Measurements from ENCODE around the gene FBXW7. TPM values are rescaled to one million over a fixed set of nuclear protein-coding genes. Genes with fewer than 3 reads are reported as not detected.

Gene FBXW7
- total and polyA plus RNA-seq, 2 of the 8 experiments (the other 6 are each of a cell fraction or from before 2014, with no cell fraction given): 6.0 to 26.7 TPM

DNA sequence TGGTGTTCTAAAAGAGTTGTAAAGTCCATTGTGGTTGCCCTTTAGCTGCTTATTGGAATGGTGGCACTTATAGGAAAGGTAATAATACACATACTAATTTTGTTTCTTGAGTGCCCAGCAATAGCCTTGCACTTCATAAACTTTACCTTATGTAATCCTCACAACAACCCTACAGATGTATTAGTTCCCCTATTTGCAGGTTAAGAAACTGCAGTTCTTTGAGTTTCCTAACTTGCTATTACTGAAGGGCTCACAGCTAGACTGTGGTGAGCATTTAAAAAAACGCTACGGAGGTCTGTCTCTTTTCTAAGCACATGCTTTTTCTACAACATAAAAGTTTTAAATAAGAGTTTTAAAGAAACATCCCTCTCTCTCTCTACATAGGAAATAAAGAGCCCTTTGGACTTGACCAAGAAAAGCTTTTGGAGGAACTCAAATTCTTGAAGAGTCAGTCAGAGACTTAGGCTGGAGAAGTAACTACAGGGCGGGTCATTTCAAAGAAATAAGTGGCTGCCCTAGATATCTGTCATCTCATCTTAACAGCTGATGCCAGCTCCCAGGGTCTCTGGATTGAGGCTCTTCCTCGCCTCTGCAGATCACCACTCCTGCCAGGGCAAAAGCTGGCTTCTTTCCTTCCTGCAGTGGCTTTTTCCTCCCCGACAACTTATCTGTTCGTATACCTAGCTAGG, 42.0 kb upstream of the FBXW7 start:
- Histone ChIP-seq H3K14ac (ENCODE audit: insufficient read length) (no peak overlapping the region), H4K20me1 (replicated peaks in 1 of 2; ENCODE audit: control insufficient read depth in 1 of 2, insufficient read depth in 2 of 2, low read length in 2 of 2) (no peaks in the 10 kb centered on the region), H3K9me3 (ENCODE audit: insufficient read depth in 2 of 2, low read depth in 1 of 2, low read length in 1 of 2) (no peaks in the 10 kb centered on the region), H3K36me3 (ENCODE audit: control insufficient read depth in 2 of 4, insufficient read depth in 4 of 4, low read length in 3 of 4) (no peaks in the 10 kb centered on the region), H2BK15ac (ENCODE audit: low read length) (no peak overlapping the region), H3K79me1 (ENCODE audit: low read depth, low read length) (no peaks in the 10 kb centered on the region), H2BK120ac (replicated peaks; ENCODE audit: low read depth, low read length) (no peak overlapping the region), H4K5ac (ENCODE audit: insufficient read length, low read depth, low read length) (no peak overlapping the region), H3K23ac (ENCODE audit: insufficient read length) (no peak overlapping the region), H2BK20ac (ENCODE audit: low read length) (no peak overlapping the region), H4K8ac (ENCODE audit: extremely low read depth, insufficient read depth, low read length) (no peak overlapping the region), H3K79me2 (ENCODE audit: control insufficient read depth in 1 of 2, insufficient read depth in 2 of 2, low read length in 2 of 2) (no peaks in the 10 kb centered on the region), H2AK5ac (ENCODE audit: low read depth, low read length) (no peak overlapping the region), H2AFZ (ENCODE audit: low read length) (0 out of 2 replicates have a peak overlapping the region, but pooled peaks have one; percentile 26), H3K4me3 (ENCODE audit: extremely low read depth in 1 of 4, insufficient read depth in 2 of 4, low read depth in 3 of 4, low read length in 4 of 4) (no peak overlapping the region), H2BK12ac (ENCODE audit: low read depth, low read length) (no peak overlapping the region), H3K4me1 (replicated peaks in 1 of 4; ENCODE audit: control insufficient read depth in 3 of 4, insufficient read depth in 4 of 4, low read length in 3 of 4) (no peaks in the 10 kb centered on the region), H3K27me3 (replicated peaks in 1 of 4; ENCODE audit: control insufficient read depth in 3 of 4, extremely low read depth in 1 of 4, insufficient read depth in 3 of 4, low read length in 3 of 4) (no peaks in the 10 kb centered on the region), H3K18ac (ENCODE audit: extremely low read depth, low read length) (no peak overlapping the region), H3K4me2 (ENCODE audit: insufficient read depth in 1 of 2, low read depth in 2 of 2, low read length in 2 of 2) (no peak overlapping the region), H3K9ac (replicated peaks in 1 of 4; ENCODE audit: extremely low read depth in 1 of 4, low read depth in 3 of 4, low read length in 3 of 4) (no peak overlapping the region), H3K23me2 (ENCODE audit: low read depth, low read length) (no peaks in the 10 kb centered on the region), H3K27ac (ENCODE audit: low read depth, low read length) (no peak overlapping the region), H3K4ac (replicated peaks; ENCODE audit: insufficient read length, low read depth, low read length) (no peak overlapping the region), H4K91ac (replicated peaks; ENCODE audit: insufficient read length, low read length) (no peak overlapping the region), H3K56ac (replicated peaks; ENCODE audit: insufficient read length, low read depth, low read length) (no peak overlapping the region), H2BK5ac (ENCODE audit: low read depth, low read length) (no peak overlapping the region)
- WGBS, 2 experiments (ENCODE audit: extremely low coverage in 1 of 2, insufficient coverage in 1 of 2, insufficient read length in 1 of 2, insufficient replicate concordance in 2 of 2, low coverage in 1 of 2, low lambda C conversion rate in 2 of 2, missing lambda C conversion rate in 1 of 2): 82% methylated on average over 6 of the region's 6 CpGs; no CpG with 5 or more reads in 1 of the 2 experiments
- ChIA-PET POLR2A (ENCODE audit: partially characterized antibody) (no interaction called here), CTCF (ENCODE audit: partially characterized antibody) (interaction anchor here (0.7 to 4.3 kb wide), 16 partner anchors 10 to 201 kb away, joined by 3 to 23 read pairs (median 5); partner anchors contain the start of gene TIGD4)
- DNase-seq (ENCODE audit: low read depth in 1 of 2, low spot score in 2 of 2) (no peak), FAIRE-seq (no peak)
- TF ChIP-seq BACH1 (IDR thresholded peaks at IDR 0.05; ENCODE audit: low read length) (no peak), JUN (IDR thresholded peaks at IDR 0.05; ENCODE audit: low read depth, low read length) (no peak), MAFK (IDR thresholded peaks at IDR 0.05; ENCODE audit: low read depth, low read length) (no peak), ZNF274 (IDR thresholded peaks at IDR 0.05; ENCODE audit: borderline replicate concordance, extremely low read depth, low read length) (no peak), CHD1 (IDR thresholded peaks at IDR 0.05; ENCODE audit: low read depth, low read length) (no peak), RFX5 (IDR thresholded peaks at IDR 0.05; ENCODE audit: borderline replicate concordance, low read depth, low read length) (no peak), YY1 (IDR thresholded peaks at IDR 0.05; ENCODE audit: low read depth, low read length) (no peak), POU5F1 (IDR thresholded peaks at IDR 0.05; ENCODE audit: low read depth, low read length) (no peak), JUND (IDR thresholded peaks at IDR 0.05; ENCODE audit: low read length) (no peak), CEBPB (IDR thresholded peaks at IDR 0.05; ENCODE audit: low read depth, low read length) (no peak), POLR2A (IDR thresholded peaks at IDR 0.05; ENCODE audit: control extremely low read depth in 1 of 2, low read depth in 2 of 2, low read length in 2 of 2) (no peak)
